ENCODE data around the gene CAPN12. TPM values are rescaled to one million over a fixed set of nuclear protein-coding genes. Genes with fewer than 3 reads are reported as not detected.
A peak's percentile ranks its signal among the peaks of the same experiment; 100 is the strongest.

The CAPN12 gene
- total RNA-seq, 3 donors from 2014 or later (not counting 1 experiment from before 2014, with no cell fraction given) = 7.4 to 51.0 (median 26.7) TPM

DNA sequence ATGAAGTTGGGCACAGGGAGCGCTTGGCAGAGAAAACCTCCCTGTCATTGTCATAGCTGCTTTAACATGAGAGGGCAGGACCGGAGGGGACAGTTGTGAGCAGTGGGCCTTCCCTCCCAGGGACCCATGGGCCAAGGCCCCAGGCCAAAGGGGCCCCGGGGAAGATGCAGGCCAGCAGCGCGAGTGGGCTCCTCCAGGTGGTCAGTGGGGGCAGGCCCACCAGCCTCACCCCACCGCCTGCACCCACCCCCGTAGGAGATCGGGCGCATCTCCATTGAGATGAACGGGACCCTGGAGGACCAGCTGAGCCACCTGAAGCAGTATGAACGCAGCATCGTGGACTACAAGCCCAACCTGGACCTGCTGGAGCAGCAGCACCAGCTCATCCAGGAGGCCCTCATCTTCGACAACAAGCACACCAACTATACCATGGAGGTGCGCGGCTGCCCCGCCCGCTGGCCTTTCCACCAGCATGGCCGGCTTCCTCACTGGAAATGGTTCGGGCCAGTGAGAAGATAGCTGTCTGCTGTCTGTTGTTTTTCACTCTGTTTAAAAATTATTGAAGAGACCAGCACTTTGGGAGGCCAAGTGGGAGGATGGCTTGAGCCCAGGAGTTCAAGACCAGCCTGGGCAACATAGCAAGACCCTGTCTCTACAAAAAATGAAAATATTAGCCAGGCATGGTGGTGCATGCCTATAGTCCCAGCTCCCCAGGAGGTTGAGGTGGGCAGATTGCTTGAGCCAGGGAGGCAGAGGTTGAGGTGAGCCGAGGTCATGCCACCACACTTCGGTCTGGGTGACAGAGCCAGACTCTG, 18.6 kb downstream of the CAPN12 start:
- peak overlapping the region; percentile 57 for H3K4me3 Mint-ChIP-seq
- no peak for DNase-seq
- peak overlapping the region; percentile 83 for H3K27ac ChIP-seq (ENCODE audit: low read length)
- H3K36me3 ChIP-seq (ENCODE audit: control insufficient read depth, insufficient read depth, low read length) = peaks cover 83% of the 10 kb centered on the region
- H3K36me3 Mint-ChIP-seq = peaks cover 6% of the 10 kb centered on the region
- ATAC-seq = peak in 1 of 3 donors; percentile 5
- peaks cover 53% of the 10 kb centered on the region for H3K4me1 ChIP-seq (ENCODE audit: control insufficient read depth, insufficient read depth, low read length)
- no peaks in the 10 kb centered on the region for H3K27me3 ChIP-seq (ENCODE audit: control insufficient read depth, insufficient read depth, low read length)
- WGBS (ENCODE audit: insufficient coverage) = 91% methylated on average over 21 of the region's 21 CpGs
- peak overlapping the region; percentile 88 to 89 for H3K27ac Mint-ChIP-seq
- no peak overlapping the region for H3K4me3 ChIP-seq (ENCODE audit: low read length)
- H3K4me1 Mint-ChIP-seq = peaks cover 26 to 46% of the 10 kb centered on the region in 2 donors
- intact Hi-C loops (cut with micrococcal nuclease) = loop anchor here (2.0 kb wide), 1 partner anchor 45 kb away; no protein-coding TSS in a partner anchor
- TF ChIP-seq, protein P1, sequence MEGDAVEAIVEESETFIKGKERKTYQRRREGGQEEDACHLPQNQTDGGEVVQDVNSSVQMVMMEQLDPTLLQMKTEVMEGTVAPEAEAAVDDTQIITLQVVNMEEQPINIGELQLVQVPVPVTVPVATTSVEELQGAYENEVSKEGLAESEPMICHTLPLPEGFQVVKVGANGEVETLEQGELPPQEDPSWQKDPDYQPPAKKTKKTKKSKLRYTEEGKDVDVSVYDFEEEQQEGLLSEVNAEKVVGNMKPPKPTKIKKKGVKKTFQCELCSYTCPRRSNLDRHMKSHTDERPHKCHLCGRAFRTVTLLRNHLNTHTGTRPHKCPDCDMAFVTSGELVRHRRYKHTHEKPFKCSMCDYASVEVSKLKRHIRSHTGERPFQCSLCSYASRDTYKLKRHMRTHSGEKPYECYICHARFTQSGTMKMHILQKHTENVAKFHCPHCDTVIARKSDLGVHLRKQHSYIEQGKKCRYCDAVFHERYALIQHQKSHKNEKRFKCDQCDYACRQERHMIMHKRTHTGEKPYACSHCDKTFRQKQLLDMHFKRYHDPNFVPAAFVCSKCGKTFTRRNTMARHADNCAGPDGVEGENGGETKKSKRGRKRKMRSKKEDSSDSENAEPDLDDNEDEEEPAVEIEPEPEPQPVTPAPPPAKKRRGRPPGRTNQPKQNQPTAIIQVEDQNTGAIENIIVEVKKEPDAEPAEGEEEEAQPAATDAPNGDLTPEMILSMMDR (IDR thresholded peaks at IDR 0.05) = no peak
- H3K9me3 Mint-ChIP-seq = no peaks in the 10 kb centered on the region
- no peaks in the 10 kb centered on the region for H3K27me3 Mint-ChIP-seq (ENCODE audit: low read depth in 2 of 2)
- H3K9me3 ChIP-seq (ENCODE audit: control insufficient read depth, insufficient read depth, low read length) = no peaks in the 10 kb centered on the region

DNA sequence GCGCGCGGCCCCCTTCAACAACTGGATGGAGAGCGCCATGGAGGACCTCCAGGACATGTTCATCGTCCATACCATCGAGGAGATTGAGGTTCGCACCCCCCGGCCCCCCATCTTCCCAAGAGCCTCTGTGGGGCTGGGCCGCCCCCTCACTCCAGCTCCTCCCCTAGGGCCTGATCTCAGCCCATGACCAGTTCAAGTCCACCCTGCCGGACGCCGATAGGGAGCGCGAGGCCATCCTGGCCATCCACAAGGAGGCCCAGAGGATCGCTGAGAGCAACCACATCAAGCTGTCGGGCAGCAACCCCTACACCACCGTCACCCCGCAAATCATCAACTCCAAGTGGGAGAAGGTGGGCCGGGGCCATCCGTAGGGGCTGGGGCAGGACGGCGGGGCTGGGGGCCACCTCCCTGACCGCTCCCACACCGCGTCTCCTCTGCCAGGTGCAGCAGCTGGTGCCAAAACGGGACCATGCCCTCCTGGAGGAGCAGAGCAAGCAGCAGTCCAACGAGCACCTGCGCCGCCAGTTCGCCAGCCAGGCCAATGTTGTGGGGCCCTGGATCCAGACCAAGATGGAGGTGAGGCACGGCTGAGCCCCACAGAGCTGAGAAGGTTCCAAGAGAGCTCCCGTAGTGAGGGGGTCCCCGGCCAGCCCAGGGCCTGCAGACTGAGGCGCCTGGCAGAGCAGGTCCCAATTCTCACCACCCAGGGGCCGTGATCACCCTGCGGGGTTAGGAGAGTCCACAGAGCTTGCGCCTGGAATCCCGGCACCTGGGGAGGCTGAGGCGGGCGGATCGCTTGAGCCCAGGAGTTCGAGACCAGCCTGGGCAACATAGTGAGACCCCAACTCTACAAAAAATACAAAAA, 20.1 kb downstream of the CAPN12 start:
- Mint-ChIP-seq H3K4me1 (peaks cover 13 to 33% of the 10 kb centered on the region in 2 donors), H3K9me3 (no peaks in the 10 kb centered on the region), H3K27me3 (ENCODE audit: low read depth in 2 of 2) (no peaks in the 10 kb centered on the region), H3K4me3 (no peak overlapping the region), H3K36me3 (no peaks in the 10 kb centered on the region), H3K27ac (peak overlapping the region; percentile 88 to 89)
- Histone ChIP-seq H3K27me3 (ENCODE audit: control insufficient read depth, insufficient read depth, low read length) (no peaks in the 10 kb centered on the region), H3K36me3 (ENCODE audit: control insufficient read depth, insufficient read depth, low read length) (peaks cover 84% of the 10 kb centered on the region), H3K4me1 (ENCODE audit: control insufficient read depth, insufficient read depth, low read length) (peaks cover 46% of the 10 kb centered on the region), H3K27ac (ENCODE audit: low read length) (no peak overlapping the region), H3K4me3 (ENCODE audit: low read length) (no peak overlapping the region), H3K9me3 (ENCODE audit: control insufficient read depth, insufficient read depth, low read length) (no peaks in the 10 kb centered on the region)
- DNase-seq = no peak
- TF ChIP-seq, protein P1 (IDR thresholded peaks at IDR 0.05) = no peak
- no peak for ATAC-seq
- intact Hi-C loops (cut with micrococcal nuclease) = no loop called here
- WGBS (ENCODE audit: insufficient coverage) = 96% methylated on average over 42 of the region's 42 CpGs

DNA sequence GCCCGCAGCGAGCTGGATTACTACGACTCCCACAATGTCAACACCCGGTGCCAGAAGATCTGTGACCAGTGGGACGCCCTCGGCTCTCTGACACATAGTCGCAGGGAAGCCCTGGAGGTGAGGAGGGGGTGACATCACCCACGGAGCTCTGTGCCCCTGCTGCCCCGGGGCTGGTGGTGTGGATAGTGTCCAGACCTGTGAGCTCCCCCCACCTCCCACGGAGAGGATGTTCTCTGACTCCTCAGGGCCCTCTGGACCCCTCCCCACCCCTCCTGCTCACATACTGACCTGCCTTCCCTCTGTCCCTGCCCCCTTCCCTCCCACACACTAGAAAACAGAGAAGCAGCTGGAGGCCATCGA, 20.7 kb downstream of the CAPN12 start:
- H3K4me3 Mint-ChIP-seq = no peak overlapping the region
- Histone ChIP-seq H3K27ac (ENCODE audit: low read length) (no peak overlapping the region), H3K4me1 (ENCODE audit: control insufficient read depth, insufficient read depth, low read length) (peaks cover 39% of the 10 kb centered on the region), H3K4me3 (ENCODE audit: low read length) (no peak overlapping the region), H3K27me3 (ENCODE audit: control insufficient read depth, insufficient read depth, low read length) (no peaks in the 10 kb centered on the region), H3K9me3 (ENCODE audit: control insufficient read depth, insufficient read depth, low read length) (no peaks in the 10 kb centered on the region), H3K36me3 (ENCODE audit: control insufficient read depth, insufficient read depth, low read length) (peaks cover 84% of the 10 kb centered on the region)
- H3K9me3 Mint-ChIP-seq = no peaks in the 10 kb centered on the region
- H3K27me3 Mint-ChIP-seq (ENCODE audit: low read depth in 2 of 2) = no peaks in the 10 kb centered on the region
- intact Hi-C loops (cut with micrococcal nuclease) = no loop called here
- H3K27ac Mint-ChIP-seq = no peak overlapping the region
- ATAC-seq = no peak
- peaks cover 13 to 29% of the 10 kb centered on the region in 2 donors for H3K4me1 Mint-ChIP-seq
- no peak for DNase-seq
- TF ChIP-seq, protein P1 (IDR thresholded peaks at IDR 0.05) = no peak
- WGBS (ENCODE audit: insufficient coverage) = 89% methylated on average over 11 of the region's 11 CpGs
- H3K36me3 Mint-ChIP-seq = no peaks in the 10 kb centered on the region

Data from natural killer cell (primary cell).